Measurements from ENCODE around the gene ADAM12. TPM values are rescaled to one million over a fixed set of nuclear protein-coding genes. Genes with fewer than 3 reads are reported as not detected.
A peak's percentile ranks its signal among the peaks of the same experiment; 100 is the strongest.

The ADAM12 gene, protein sequence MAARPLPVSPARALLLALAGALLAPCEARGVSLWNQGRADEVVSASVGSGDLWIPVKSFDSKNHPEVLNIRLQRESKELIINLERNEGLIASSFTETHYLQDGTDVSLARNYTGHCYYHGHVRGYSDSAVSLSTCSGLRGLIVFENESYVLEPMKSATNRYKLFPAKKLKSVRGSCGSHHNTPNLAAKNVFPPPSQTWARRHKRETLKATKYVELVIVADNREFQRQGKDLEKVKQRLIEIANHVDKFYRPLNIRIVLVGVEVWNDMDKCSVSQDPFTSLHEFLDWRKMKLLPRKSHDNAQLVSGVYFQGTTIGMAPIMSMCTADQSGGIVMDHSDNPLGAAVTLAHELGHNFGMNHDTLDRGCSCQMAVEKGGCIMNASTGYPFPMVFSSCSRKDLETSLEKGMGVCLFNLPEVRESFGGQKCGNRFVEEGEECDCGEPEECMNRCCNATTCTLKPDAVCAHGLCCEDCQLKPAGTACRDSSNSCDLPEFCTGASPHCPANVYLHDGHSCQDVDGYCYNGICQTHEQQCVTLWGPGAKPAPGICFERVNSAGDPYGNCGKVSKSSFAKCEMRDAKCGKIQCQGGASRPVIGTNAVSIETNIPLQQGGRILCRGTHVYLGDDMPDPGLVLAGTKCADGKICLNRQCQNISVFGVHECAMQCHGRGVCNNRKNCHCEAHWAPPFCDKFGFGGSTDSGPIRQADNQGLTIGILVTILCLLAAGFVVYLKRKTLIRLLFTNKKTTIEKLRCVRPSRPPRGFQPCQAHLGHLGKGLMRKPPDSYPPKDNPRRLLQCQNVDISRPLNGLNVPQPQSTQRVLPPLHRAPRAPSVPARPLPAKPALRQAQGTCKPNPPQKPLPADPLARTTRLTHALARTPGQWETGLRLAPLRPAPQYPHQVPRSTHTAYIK
- total RNA-seq, result 1 to 10 TPM; 1.2 to 1.7 TPM

GRCh38 chr10:126387931-126388911 lies at the start of gene ADAM12:
ADAM12 (minus strand) TSS chr10:126388477; CDS start chr10:126388145, 332 bp downstream.
- ChIA-PET POLR2A (no interaction called here), CTCF (interaction anchor here (0.7 to 1.3 kb wide), 4 partner anchors 113 to 413 kb away, joined by 3 to 4 read pairs (median 4); no protein-coding TSS in a partner anchor)
- ATAC-seq, result no peak
- Mint-ChIP-seq H3K27me3 (peaks cover 33% of the 10 kb centered on the region), H3K4me1 (peaks cover 6% of the 10 kb centered on the region), H3K4me3 (peak within 1 kb of the TSS; percentile 64), H3K27ac (no peak within 1 kb of the TSS), H3K9me3 (ENCODE audit: low read depth) (peaks cover 2% of the 10 kb centered on the region), H3K36me3 (ENCODE audit: low read depth) (no peaks in the 10 kb centered on the region)
- peak; percentile 28 for DNase-seq
- intact Hi-C loops (cut with DNase I, micrococcal nuclease), result loop anchor here (1.0 to 10.0 kb wide), 3 partner anchors 223 to 408 kb away; no protein-coding TSS in a partner anchor

- intact Hi-C loops (cut with DNase I, micrococcal nuclease), result no loop called here
- DNase-seq (no peak), ATAC-seq (no peak)
- CTCF ChIA-PET, result no interaction called here
- no peak overlapping the region for H3K27ac Mint-ChIP-seq
- H3K36me3 Mint-ChIP-seq (ENCODE audit: low read depth), result no peaks in the 10 kb centered on the region
- no peaks in the 10 kb centered on the region for H3K9me3 Mint-ChIP-seq (ENCODE audit: low read depth)
- no peak overlapping the region for H3K4me3 Mint-ChIP-seq
- peaks cover 3% of the 10 kb centered on the region for H3K27me3 Mint-ChIP-seq
- H3K4me1 Mint-ChIP-seq, result no peaks in the 10 kb centered on the region
- POLR2A ChIA-PET, result no interaction called here
Measured at GRCh38 chr10:126437635-126438406, 49.5 kb upstream of the ADAM12 start.

GRCh38 chr10:126434235-126434634 lies 46.0 kb upstream of the ADAM12 start:
- no peak overlapping the region for H3K4me3 Mint-ChIP-seq
- POLR2A ChIA-PET, result no interaction called here

DNA sequence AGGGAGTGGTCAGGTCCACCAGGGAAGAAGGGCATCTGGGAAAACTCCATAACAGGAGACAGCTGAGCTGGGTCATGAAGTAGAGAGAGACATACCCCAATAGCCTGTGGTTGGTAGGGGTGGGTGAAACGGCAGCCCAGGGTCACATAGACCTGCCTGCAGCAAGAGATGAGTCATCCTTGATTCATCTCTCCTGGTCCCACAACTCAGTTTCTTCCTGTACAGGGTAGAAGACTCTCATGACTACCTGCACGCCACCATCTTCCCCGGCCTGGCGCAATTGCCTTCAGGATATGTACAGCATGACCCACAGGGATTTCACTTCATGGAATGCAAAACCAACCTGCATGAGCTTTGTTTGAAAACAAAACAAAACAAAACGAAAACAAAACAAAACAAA lies 45.1 kb upstream of the ADAM12 start:
- ATAC-seq, result peak; percentile 39
- Mint-ChIP-seq H3K27me3 (no peaks in the 10 kb centered on the region), H3K36me3 (ENCODE audit: low read depth) (no peaks in the 10 kb centered on the region), H3K4me1 (no peaks in the 10 kb centered on the region), H3K9me3 (ENCODE audit: low read depth) (no peaks in the 10 kb centered on the region), H3K27ac (no peak overlapping the region), H3K4me3 (no peak overlapping the region)
- ChIA-PET CTCF (no interaction called here), POLR2A (no interaction called here)
- DNase-seq, result peak; percentile 7
- intact Hi-C loops (cut with DNase I, micrococcal nuclease), result no loop called here

More at GRCh38 chr10:126434235-126434634, 46.0 kb upstream of the ADAM12 start:
- Mint-ChIP-seq H3K4me1 (no peaks in the 10 kb centered on the region), H3K36me3 (ENCODE audit: low read depth) (no peaks in the 10 kb centered on the region), H3K27ac (no peak overlapping the region), H3K27me3 (peaks cover 3% of the 10 kb centered on the region), H3K9me3 (ENCODE audit: low read depth) (no peaks in the 10 kb centered on the region)
- DNase-seq, result no peak
- intact Hi-C loops (cut with DNase I, micrococcal nuclease), result no loop called here
- no peak for ATAC-seq
- CTCF ChIA-PET, result no interaction called here

DNA sequence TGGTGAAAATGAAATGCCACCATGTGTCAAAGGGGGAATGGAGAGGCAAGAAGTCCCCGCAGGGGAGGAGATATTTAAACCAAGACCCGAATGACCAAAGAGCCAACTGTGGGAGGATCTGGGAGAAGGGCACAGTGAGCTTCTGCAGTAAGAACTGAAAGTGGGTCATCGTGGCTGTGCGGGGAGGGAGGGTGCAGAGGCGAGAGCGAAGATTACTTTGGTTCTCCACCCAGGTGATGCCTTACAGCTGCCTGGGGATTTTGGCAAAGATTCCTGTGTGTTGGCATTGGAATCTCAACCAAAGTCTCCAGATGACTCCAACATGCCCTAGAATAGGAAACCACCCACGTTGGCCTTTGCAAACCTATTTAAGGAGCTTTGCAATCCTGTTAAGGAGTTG lies 44.2 kb upstream of the ADAM12 start:
- POLR2A ChIA-PET, result interaction anchor here (0.6 kb wide), 1 partner anchor 86 kb away, joined by 3 read pairs; no protein-coding TSS in a partner anchor
- intact Hi-C loops (cut with DNase I, micrococcal nuclease), result no loop called here
- DNase-seq, result no peak

GRCh38 chr10:126431816-126432215 lies 43.5 kb upstream of the ADAM12 start:
- ChIA-PET CTCF (no interaction called here), POLR2A (interaction anchor here (0.6 kb wide), 1 partner anchor 87 kb away, joined by 3 read pairs; no protein-coding TSS in a partner anchor)
- Mint-ChIP-seq H3K27me3 (no peaks in the 10 kb centered on the region), H3K4me3 (no peak overlapping the region), H3K4me1 (no peaks in the 10 kb centered on the region), H3K27ac (no peak overlapping the region), H3K9me3 (ENCODE audit: low read depth) (no peaks in the 10 kb centered on the region), H3K36me3 (ENCODE audit: low read depth) (no peaks in the 10 kb centered on the region)
- intact Hi-C loops (cut with DNase I, micrococcal nuclease), result no loop called here
- DNase-seq (no peak), ATAC-seq (no peak)

More for the DNA sequence above, 44.2 kb upstream of the ADAM12 start:
- H3K27ac Mint-ChIP-seq, result no peak overlapping the region
- H3K4me1 Mint-ChIP-seq, result no peaks in the 10 kb centered on the region
- no peaks in the 10 kb centered on the region for H3K27me3 Mint-ChIP-seq
- H3K36me3 Mint-ChIP-seq (ENCODE audit: low read depth), result no peaks in the 10 kb centered on the region
- CTCF ChIA-PET, result no interaction called here
- H3K4me3 Mint-ChIP-seq, result no peak overlapping the region
- no peaks in the 10 kb centered on the region for H3K9me3 Mint-ChIP-seq (ENCODE audit: low read depth)
- no peak for ATAC-seq

- intact Hi-C loops (cut with DNase I, micrococcal nuclease), result no loop called here
- ATAC-seq (no peak), DNase-seq (no peak)
- peaks cover 2% of the 10 kb centered on the region for H3K27me3 Mint-ChIP-seq
- H3K4me3 Mint-ChIP-seq, result no peak overlapping the region
- H3K27ac Mint-ChIP-seq, result no peak overlapping the region
- H3K9me3 Mint-ChIP-seq (ENCODE audit: low read depth), result peaks cover 1% of the 10 kb centered on the region
- H3K36me3 Mint-ChIP-seq (ENCODE audit: low read depth), result no peaks in the 10 kb centered on the region
- POLR2A ChIA-PET, result no interaction called here
- H3K4me1 Mint-ChIP-seq, result no peaks in the 10 kb centered on the region
- CTCF ChIA-PET, result no interaction called here
Measured at GRCh38 chr10:126430512-126430911, 42.2 kb upstream of the ADAM12 start.

DNA sequence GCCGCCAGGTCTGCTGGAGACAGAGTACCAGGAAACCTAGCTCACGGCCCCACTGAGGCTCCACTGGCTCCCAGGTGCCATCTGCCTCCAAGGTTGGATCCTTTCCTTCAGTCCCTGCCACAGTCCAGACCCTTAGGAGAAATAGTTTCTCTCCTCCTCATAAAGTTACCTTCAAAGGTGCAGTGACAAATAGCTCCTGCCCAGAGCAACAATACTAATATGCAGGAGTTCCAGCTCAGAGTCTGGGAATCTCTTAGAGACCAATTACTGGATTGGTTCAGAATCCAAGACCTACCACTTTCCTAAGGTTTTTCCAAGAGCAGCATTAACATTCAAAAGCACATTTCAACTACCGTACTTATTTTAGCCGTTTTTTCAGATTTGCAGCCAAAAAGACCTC lies 41.0 kb upstream of the ADAM12 start:
- ChIA-PET POLR2A (no interaction called here), CTCF (no interaction called here)
- Mint-ChIP-seq H3K9me3 (ENCODE audit: low read depth) (peaks cover 9% of the 10 kb centered on the region), H3K27ac (no peak overlapping the region), H3K4me1 (no peaks in the 10 kb centered on the region), H3K27me3 (peaks cover 2% of the 10 kb centered on the region), H3K4me3 (no peak overlapping the region), H3K36me3 (ENCODE audit: low read depth) (no peaks in the 10 kb centered on the region)
- no peak for DNase-seq
- ATAC-seq, result no peak
- intact Hi-C loops (cut with DNase I, micrococcal nuclease), result no loop called here

- no peak for DNase-seq
- no peaks in the 10 kb centered on the region for H3K4me1 Mint-ChIP-seq
- H3K27ac Mint-ChIP-seq, result no peak overlapping the region
- no peaks in the 10 kb centered on the region for H3K36me3 Mint-ChIP-seq (ENCODE audit: low read depth)
- no peak for ATAC-seq
- CTCF ChIA-PET, result no interaction called here
- H3K9me3 Mint-ChIP-seq (ENCODE audit: low read depth), result peaks cover 12% of the 10 kb centered on the region
- intact Hi-C loops (cut with DNase I, micrococcal nuclease), result no loop called here
- peaks cover 2% of the 10 kb centered on the region for H3K27me3 Mint-ChIP-seq
- no peak overlapping the region for H3K4me3 Mint-ChIP-seq
- POLR2A ChIA-PET, result no interaction called here
Measured at GRCh38 chr10:126425489-126426065, 37.3 kb upstream of the ADAM12 start.

DNA sequence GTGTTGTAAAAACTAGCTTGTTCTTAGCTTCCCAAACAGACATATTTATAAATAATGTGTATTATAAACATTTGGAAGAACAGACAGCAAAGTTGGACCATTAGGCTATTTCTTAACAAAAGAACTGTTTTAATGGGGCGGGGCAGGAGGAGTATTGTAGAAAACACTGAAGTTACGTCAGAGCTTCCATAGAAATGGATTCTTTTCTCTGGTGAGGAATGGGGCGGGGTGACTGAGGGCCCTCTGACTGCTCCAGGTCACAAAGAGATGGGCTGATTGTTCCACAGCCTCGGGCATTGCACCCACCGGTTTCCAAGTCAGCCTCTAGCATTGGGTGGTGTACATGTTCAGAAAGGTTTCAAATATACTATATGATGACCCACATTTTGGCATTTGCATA lies 36.8 kb upstream of the ADAM12 start:
- ChIA-PET POLR2A (no interaction called here), CTCF (no interaction called here)
- H3K27ac Mint-ChIP-seq, result no peak overlapping the region
- no peaks in the 10 kb centered on the region for H3K36me3 Mint-ChIP-seq (ENCODE audit: low read depth)
- ATAC-seq, result no peak
- H3K27me3 Mint-ChIP-seq, result peaks cover 2% of the 10 kb centered on the region
- no peak for DNase-seq
- intact Hi-C loops (cut with DNase I, micrococcal nuclease), result no loop called here
- peaks cover 12% of the 10 kb centered on the region for H3K9me3 Mint-ChIP-seq (ENCODE audit: low read depth)
- H3K4me3 Mint-ChIP-seq, result no peak overlapping the region
- H3K4me1 Mint-ChIP-seq, result no peaks in the 10 kb centered on the region

Data from activated CD4-positive, alpha-beta T cell treated with anti-CD3 and anti-CD28 coated beads for 36 hours (primary cell).